HCT116 (cell line): ENCODE results near the gene POU5F2.

Source experiments
- CTCF ChIP-seq, 3 experiments: fragments of 200-600 bp in 1 of 3; sonication (generic) in 1 of 3; IDR thresholded peaks in 2 of 3; conservative IDR thresholded peaks in 1 of 3; 2 replicates each; pipeline ENCODE4 v1.5.1; 2012 to 2017; ENCODE audit warnings: low read depth in 2 of 3, low read length in 2 of 3, antibody characterized with exemption in 1 of 3, borderline replicate concordance in 1 of 3, control low read depth in 1 of 3, mild to moderate bottlenecking in 1 of 3, mixed read lengths in 1 of 3, mixed run types in 1 of 3, moderate library complexity in 1 of 3; ENCODE audit not compliant: insufficient read depth in 1 of 3
- EZH2phosphoT487 ChIP-seq: fragments of 200-600 bp; IDR thresholded peaks from 2 replicates; pipeline ENCODE4 v1.6.1; 2018; ENCODE audit warnings: antibody characterized with exemption, borderline replicate concordance
- FOSL1 ChIP-seq: IDR thresholded peaks from 2 replicates; pipeline ENCODE4 v1.6.1; 2012; ENCODE audit warnings: low read depth
- JUND ChIP-seq: IDR thresholded peaks from 2 replicates; pipeline ENCODE4 v1.6.1; 2012
- POLR2A ChIP-seq: IDR thresholded peaks from 2 replicates; pipeline ENCODE4 v1.7.0; 2011; ENCODE audit warnings: borderline replicate concordance; ENCODE audit not compliant: insufficient read depth, insufficient read length; ENCODE audit errors: extremely low read depth
- TCF7L2 ChIP-seq: IDR thresholded peaks from 2 replicates; pipeline ENCODE4 v1.7.0; 2011; ENCODE audit warnings: borderline replicate concordance, inconsistent platforms; ENCODE audit not compliant: insufficient read depth, insufficient read length; ENCODE audit errors: extremely low read depth
- YY1 ChIP-seq: IDR thresholded peaks from 2 replicates; pipeline ENCODE4 v1.6.1; 2011; ENCODE audit warnings: low read length, low read depth, moderate library complexity, mild to moderate bottlenecking; ENCODE audit not compliant: insufficient replicate concordance; ENCODE audit errors: extremely low read depth
- ZNF274 ChIP-seq: fragments of 200-500 bp; sonication (Bioruptor generic); IDR thresholded peaks from 2 replicates; pipeline ENCODE4 v1.6.1; 2014; ENCODE audit warnings: mild to moderate bottlenecking, low read depth, low read length, inconsistent platforms

GRCh38 chr5:93723681-93724080, 17.7 kb downstream of the POU5F2 start:
- TF ChIP-seq YY1: no peak
- TF ChIP-seq CTCF (IDR thresholded peaks at IDR 0.05 in 2 of 3, conservative IDR thresholded peaks at IDR 0.05 in 1 of 3; ENCODE audit: borderline replicate concordance in 1 of 3, insufficient read depth in 1 of 3, low read depth in 2 of 3, low read length in 2 of 3): no peak
- no peak for TF ChIP-seq ZNF274
- no peak for TF ChIP-seq POLR2A
- no peak for TF ChIP-seq TCF7L2
- TF ChIP-seq EZH2phosphoT487: no peak
- TF ChIP-seq FOSL1: no peak
- TF ChIP-seq JUND: no peak
